Caco-2 (cell line): Measurements from ENCODE around the gene DIS3L2. TPM values are rescaled to one million over a fixed set of nuclear protein-coding genes. Genes with fewer than 3 reads are reported as not detected.

Source experiments
- BruUV-seq: library from RNA; stranded (reverse); fragments of 400-500 nt; replicated peaks from 2 replicates; lab custom pipeline; 2021; lab: Mats Ljungman, UMichigan
- CTCF ChIA-PET: fragments of 300-600 bp; sonication (Branson Sonifier 250); formaldehyde crosslinking; loops from one replicate; lab custom pipeline; 2022; ENCODE audit warnings: antibody characterized with exemption; lab: Charles Lee
- POLR2A ChIA-PET: fragments of 300-600 bp; sonication (Branson Sonifier 250); formaldehyde crosslinking; loops from one replicate; lab custom pipeline; 2022; ENCODE audit warnings: antibody characterized with exemption; lab: Charles Lee
- DNase-seq, 2 experiments: peaks; one replicate each; pipeline versions ENCODE4 v3.0.0 to v3.0.0-alpha.2; 2020 to 2022
- H3K27me3 ChIP-seq: replicated peaks from 2 replicates; pipeline ENCODE4 v1.6.0; 2011; ENCODE audit warnings: low read length; ENCODE audit not compliant: control insufficient read depth, insufficient read depth
- H3K36me3 ChIP-seq: 2 replicates; pipeline ENCODE4 v1.5.1; 2011; ENCODE audit warnings: low read length; ENCODE audit not compliant: control insufficient read depth, insufficient read depth
- H3K4me1 ChIP-seq: fragments of 250-450 bp; sonication (Bioruptor Pico); 2 replicates; pipeline ENCODE4 v1.5.1; 2020; ENCODE audit warnings: mild to moderate bottlenecking
- H3K4me3 ChIP-seq: 2 replicates; pipeline ENCODE4 v1.5.1; 2011; ENCODE audit warnings: low read depth, mild to moderate bottlenecking, control low read depth, low read length
- H3K9me3 ChIP-seq: fragments of 250-450 bp; sonication (Bioruptor Pico); 2 replicates; pipeline ENCODE4 v1.5.1; 2020; ENCODE audit warnings: mild to moderate bottlenecking, moderate library complexity
- H3K27ac Mint-ChIP-seq: one replicate; pipeline ENCODE4 v1.8.0; 2022; ENCODE audit warnings: mixed read lengths; ENCODE audit not compliant: unreplicated experiment
- H3K27me3 Mint-ChIP-seq: one replicate; pipeline ENCODE4 v1.8.0; 2022; ENCODE audit warnings: mixed read lengths; ENCODE audit not compliant: insufficient read depth, unreplicated experiment
- H3K36me3 Mint-ChIP-seq: one replicate; pipeline ENCODE4 v1.8.0; 2022; ENCODE audit warnings: mild to moderate bottlenecking, mixed read lengths; ENCODE audit not compliant: insufficient read depth, unreplicated experiment
- H3K4me1 Mint-ChIP-seq: one replicate; pipeline ENCODE4 v1.8.0; 2022; ENCODE audit warnings: low read depth, mixed read lengths; ENCODE audit not compliant: unreplicated experiment
- H3K4me3 Mint-ChIP-seq: one replicate; pipeline ENCODE4 v1.8.0; 2022; ENCODE audit warnings: mild to moderate bottlenecking, moderate library complexity, mixed read lengths; ENCODE audit not compliant: unreplicated experiment
- H3K9me3 Mint-ChIP-seq: one replicate; pipeline ENCODE4 v1.8.0; 2022; ENCODE audit warnings: mixed read lengths; ENCODE audit not compliant: unreplicated experiment
- CTCF ChIP-seq, 2 experiments: fragments of 200-600 bp in 1 of 2; IDR thresholded peaks; 1 replicate in 1 of 2; 2 replicates in 1 of 2; pipeline versions ENCODE4 v1.5.1 to v1.8.0; 2011 to 2022; ENCODE audit warnings: antibody characterized with exemption in 1 of 2, control low read depth in 1 of 2, inconsistent platforms in 1 of 2, low read depth in 1 of 2, low read length in 1 of 2, mild to moderate bottlenecking in 1 of 2, moderate library complexity in 1 of 2; ENCODE audit not compliant: insufficient read depth in 1 of 2, severe bottlenecking in 1 of 2, unreplicated experiment in 1 of 2
- intact Hi-C: fragments of 100-400 bp; cut with micrococcal nuclease; formaldehyde crosslinking; loops from one replicate; pipeline ENCODE4 v1.10.0; 2022; ENCODE audit not compliant: unreplicated experiment
- total RNA-seq: library from RNA; stranded (reverse); gene quantifications from 2 replicates; pipeline ENCODE4 v1.2.3, GENCODE V29; 2022

Gene DIS3L2
- total RNA-seq, 1 experiment from 2014 or later: 15.5 TPM

GRCh38 chr2:232238596-232238995, 277.1 kb downstream of the DIS3L2 start:
- Histone ChIP-seq H3K9me3 (no peaks in the 10 kb centered on the region), H3K27me3 (no peaks in the 10 kb centered on the region), H3K4me1 (peaks cover 4% of the 10 kb centered on the region), H3K4me3 (no peak overlapping the region), H3K36me3 (no peaks in the 10 kb centered on the region)
- CTCF ChIA-PET: no interaction called here
- H3K4me1 Mint-ChIP-seq: peaks cover 10% of the 10 kb centered on the region
- no peaks in the 10 kb centered on the region for H3K27me3 Mint-ChIP-seq
- no TSS peak for BruUV-seq
- intact Hi-C loops: loop anchor here (5.0 kb wide), 1 partner anchor 64 kb away; no protein-coding TSS in a partner anchor
- TF ChIP-seq CTCF (IDR thresholded peaks at IDR 0.05; ENCODE audit: insufficient read depth in 1 of 2, low read depth in 1 of 2, low read length in 1 of 2, severe bottlenecking in 1 of 2, unreplicated experiment in 1 of 2): no peak
- peaks cover 6% of the 10 kb centered on the region for H3K36me3 Mint-ChIP-seq
- DNase-seq: no peak
- H3K27ac Mint-ChIP-seq: peak overlapping the region; percentile 26
- H3K4me3 Mint-ChIP-seq: peak overlapping the region; percentile 1
- H3K9me3 Mint-ChIP-seq: no peaks in the 10 kb centered on the region
- POLR2A ChIA-PET: no interaction called here

GRCh38 chr2:232239951-232240681, 278.6 kb downstream of the DIS3L2 start:
- peaks cover 10% of the 10 kb centered on the region for H3K4me1 Mint-ChIP-seq
- intact Hi-C loops: loop anchor here (5.0 kb wide), 1 partner anchor 62 kb away; no protein-coding TSS in a partner anchor
- H3K36me3 ChIP-seq: no peaks in the 10 kb centered on the region
- POLR2A ChIA-PET: no interaction called here
- no peak overlapping the region for H3K4me3 ChIP-seq
- no peaks in the 10 kb centered on the region for H3K9me3 Mint-ChIP-seq
- H3K27me3 Mint-ChIP-seq: no peaks in the 10 kb centered on the region
- no peaks in the 10 kb centered on the region for H3K27me3 ChIP-seq
- no peak overlapping the region for H3K4me3 Mint-ChIP-seq
- CTCF ChIA-PET: no interaction called here
- no peaks in the 10 kb centered on the region for H3K9me3 ChIP-seq
- peaks cover 6% of the 10 kb centered on the region for H3K36me3 Mint-ChIP-seq
- no TSS peak for BruUV-seq
- no peak overlapping the region for H3K27ac Mint-ChIP-seq
- no peak for TF ChIP-seq CTCF (IDR thresholded peaks at IDR 0.05; ENCODE audit: insufficient read depth in 1 of 2, low read depth in 1 of 2, low read length in 1 of 2, severe bottlenecking in 1 of 2, unreplicated experiment in 1 of 2)
- DNase-seq: no peak
- peaks cover 4% of the 10 kb centered on the region for H3K4me1 ChIP-seq

- Mint-ChIP-seq H3K27ac (no peak overlapping the region), H3K4me3 (no peak overlapping the region), H3K9me3 (no peaks in the 10 kb centered on the region), H3K27me3 (no peaks in the 10 kb centered on the region), H3K36me3 (peaks cover 6% of the 10 kb centered on the region), H3K4me1 (peaks cover 10% of the 10 kb centered on the region)
- ChIA-PET CTCF (no interaction called here), POLR2A (no interaction called here)
- H3K9me3 ChIP-seq: no peaks in the 10 kb centered on the region
- no peaks in the 10 kb centered on the region for H3K27me3 ChIP-seq
- no peak for DNase-seq
- intact Hi-C loops: no loop called here
- BruUV-seq: no TSS peak
- H3K36me3 ChIP-seq: no peaks in the 10 kb centered on the region
- TF ChIP-seq CTCF (IDR thresholded peaks at IDR 0.05; ENCODE audit: insufficient read depth in 1 of 2, low read depth in 1 of 2, low read length in 1 of 2, severe bottlenecking in 1 of 2, unreplicated experiment in 1 of 2): no peak
- H3K4me3 ChIP-seq: no peak overlapping the region
- H3K4me1 ChIP-seq: peaks cover 4% of the 10 kb centered on the region
Observed at GRCh38 chr2:232240906-232241305, 279.4 kb downstream of the DIS3L2 start.
